GM21619 (cell line): ENCODE data around the gene PTBP3.
"Not testable (repeated sequence)": the region's sequence is repeated elsewhere in the genome, so short reads cannot be mapped to it uniquely, and the experiment has no call there.

Experiments
- ATAC-seq: cut with Tn5 transposase; IDR thresholded peaks from one replicate; pipeline ENCODE4 v1.9.1; 2021; ENCODE audit not compliant: unreplicated experiment

PTBP3 gene

GRCh38 chr9:112218908-112219307, 114.5 kb downstream of the PTBP3 start:
- peak; percentile 95 for ATAC-seq

- ATAC-seq, result no peak
Observed at GRCh38 chr9:112212926-112213325, 120.5 kb downstream of the PTBP3 start.

- no peak for ATAC-seq
Observed at GRCh38 chr9:112207451-112207850, 126.0 kb downstream of the PTBP3 start.

GRCh38 chr9:112203536-112203935, 129.9 kb downstream of the PTBP3 start:
- no peak for ATAC-seq

- ATAC-seq, result no peak
Observed at GRCh38 chr9:112200711-112201110, 132.7 kb downstream of the PTBP3 start.

GRCh38 chr9:112198646-112199045, 134.8 kb downstream of the PTBP3 start:
- no peak for ATAC-seq

GRCh38 chr9:112194969-112195431, 138.4 kb downstream of the PTBP3 start:
- no peak for ATAC-seq

GRCh38 chr9:112193572-112194288, 139.7 kb downstream of the PTBP3 start:
- ATAC-seq, result no peak

- not testable (repeated sequence) for ATAC-seq
Observed at GRCh38 chr9:112190320-112190719, 143.1 kb downstream of the PTBP3 start.

GRCh38 chr9:112188884-112189283, 144.5 kb downstream of the PTBP3 start:
- ATAC-seq, result no peak

- no peak for ATAC-seq
Observed at GRCh38 chr9:112187404-112187803, 146.0 kb downstream of the PTBP3 start.

- ATAC-seq, result no peak
Observed at GRCh38 chr9:112186695-112187094, 146.7 kb downstream of the PTBP3 start.

- ATAC-seq, result no peak
Observed at GRCh38 chr9:112184946-112185345, 148.5 kb downstream of the PTBP3 start.

GRCh38 chr9:112184221-112184620, 149.2 kb downstream of the PTBP3 start:
- no peak for ATAC-seq

- no peak for ATAC-seq
Observed at GRCh38 chr9:112180387-112180881, 153.0 kb downstream of the PTBP3 start.

- ATAC-seq, result no peak
Observed at GRCh38 chr9:112179816-112180215, 153.6 kb downstream of the PTBP3 start.

GRCh38 chr9:112176524-112176923, 156.9 kb downstream of the PTBP3 start:
- no peak for ATAC-seq

GRCh38 chr9:112175796-112176315, 157.6 kb downstream of the PTBP3 start:
- ATAC-seq, result no peak

- peak; percentile 40 for ATAC-seq
Observed at GRCh38 chr9:112174965-112175795, 158.2 kb downstream of the PTBP3 start, which contains the start of gene SUSD1. Gene SUSD1, minus strand, starts transcription at chr9:112175297. Its CDS starts 62 bp downstream, at chr9:112175235.

- ATAC-seq, result peak; percentile 86
Observed at GRCh38 chr9:112174222-112174964, 159.0 kb downstream of the PTBP3 start.
